KMS-11 (cell line): ENCODE results near the gene POU6F2.

Source experiments
- H2AFZ ChIP-seq: fragments of 200-600 bp; sonication (generic); 2 replicates; pipeline ENCODE4 v1.6.1; 2016; ENCODE audit warnings: antibody characterized with exemption, mixed run types, low read depth
- H3K27ac ChIP-seq: fragments of 200-600 bp; sonication (generic); 2 replicates; pipeline ENCODE4 v1.6.1; 2016; ENCODE audit warnings: mild to moderate bottlenecking, mixed run types
- H3K27me3 ChIP-seq: fragments of 200-600 bp; sonication (generic); 2 replicates; pipeline ENCODE4 v1.6.1; 2017; ENCODE audit warnings: mild to moderate bottlenecking, low read depth, mixed run types, moderate library complexity; ENCODE audit not compliant: insufficient read depth
- H3K36me3 ChIP-seq: fragments of 200-600 bp; sonication (generic); 2 replicates; pipeline ENCODE4 v1.6.1; 2017; ENCODE audit warnings: mild to moderate bottlenecking, mixed run types; ENCODE audit not compliant: insufficient read depth
- H3K4me1 ChIP-seq: fragments of 200-600 bp; sonication (generic); 2 replicates; pipeline ENCODE4 v1.6.1; 2016; ENCODE audit warnings: mild to moderate bottlenecking, low read depth, mixed run types; ENCODE audit not compliant: poor library complexity, severe bottlenecking
- H3K4me2 ChIP-seq: fragments of 200-600 bp; sonication (generic); 2 replicates; pipeline ENCODE4 v1.7.0; 2016; ENCODE audit warnings: mild to moderate bottlenecking, mixed run types
- H3K4me3 ChIP-seq: fragments of 200-600 bp; sonication (generic); IDR thresholded peaks from 2 replicates; pipeline ENCODE4 v1.6.1; 2017; ENCODE audit warnings: low read depth, low read length, mixed read lengths; ENCODE audit not compliant: insufficient read depth
- H3K79me2 ChIP-seq: fragments of 200-600 bp; sonication (generic); 2 replicates; pipeline ENCODE4 v1.6.1; 2016; ENCODE audit warnings: low read depth, mixed run types; ENCODE audit not compliant: insufficient read depth
- H3K9ac ChIP-seq: fragments of 200-600 bp; sonication (generic); 2 replicates; pipeline ENCODE4 v1.6.1; 2016; ENCODE audit warnings: mild to moderate bottlenecking, mixed run types
- H4K20me1 ChIP-seq: fragments of 200-600 bp; sonication (generic); 2 replicates; pipeline ENCODE4 v1.6.1; 2016; ENCODE audit warnings: mild to moderate bottlenecking, mixed run types; ENCODE audit not compliant: insufficient read depth
- TF ChIP-seq, protein P1 (sequence below): fragments of 200-600 bp; sonication (generic); conservative IDR thresholded peaks from 2 replicates; pipeline ENCODE4 v1.6.1; 2017; ENCODE audit warnings: low read depth, mild to moderate bottlenecking, antibody characterized with exemption, low read length, moderate library complexity, mixed read lengths

POU6F2 gene

DNA sequence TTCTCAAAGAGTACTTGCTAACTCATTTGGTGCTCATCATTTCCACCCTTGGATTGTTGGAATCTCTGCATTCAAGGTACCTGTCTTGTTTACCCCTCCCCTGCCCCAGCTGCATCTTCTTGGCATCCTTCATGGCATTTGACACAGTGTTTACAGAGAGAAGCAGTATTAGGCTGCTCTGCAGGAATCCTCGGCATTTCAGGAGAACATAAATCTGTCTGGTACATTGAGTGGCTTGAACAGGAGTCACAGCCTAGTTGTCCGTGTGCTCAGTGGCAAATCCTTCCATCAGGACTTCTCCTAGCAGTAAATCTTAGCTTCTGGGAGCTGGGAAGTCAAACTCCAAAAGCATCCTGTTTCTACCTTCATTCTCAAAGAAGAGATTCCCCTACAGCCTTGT, 451.7 kb downstream of the POU6F2 start:
- no peak overlapping the region for H2AFZ ChIP-seq
- H3K27me3 ChIP-seq: no peaks in the 10 kb centered on the region
- no peak overlapping the region for H3K4me2 ChIP-seq
- no peak overlapping the region for H3K9ac ChIP-seq
- no peaks in the 10 kb centered on the region for H3K79me2 ChIP-seq
- H3K27ac ChIP-seq: no peak overlapping the region
- H3K4me3 ChIP-seq: no peak overlapping the region
- TF ChIP-seq, protein P1, sequence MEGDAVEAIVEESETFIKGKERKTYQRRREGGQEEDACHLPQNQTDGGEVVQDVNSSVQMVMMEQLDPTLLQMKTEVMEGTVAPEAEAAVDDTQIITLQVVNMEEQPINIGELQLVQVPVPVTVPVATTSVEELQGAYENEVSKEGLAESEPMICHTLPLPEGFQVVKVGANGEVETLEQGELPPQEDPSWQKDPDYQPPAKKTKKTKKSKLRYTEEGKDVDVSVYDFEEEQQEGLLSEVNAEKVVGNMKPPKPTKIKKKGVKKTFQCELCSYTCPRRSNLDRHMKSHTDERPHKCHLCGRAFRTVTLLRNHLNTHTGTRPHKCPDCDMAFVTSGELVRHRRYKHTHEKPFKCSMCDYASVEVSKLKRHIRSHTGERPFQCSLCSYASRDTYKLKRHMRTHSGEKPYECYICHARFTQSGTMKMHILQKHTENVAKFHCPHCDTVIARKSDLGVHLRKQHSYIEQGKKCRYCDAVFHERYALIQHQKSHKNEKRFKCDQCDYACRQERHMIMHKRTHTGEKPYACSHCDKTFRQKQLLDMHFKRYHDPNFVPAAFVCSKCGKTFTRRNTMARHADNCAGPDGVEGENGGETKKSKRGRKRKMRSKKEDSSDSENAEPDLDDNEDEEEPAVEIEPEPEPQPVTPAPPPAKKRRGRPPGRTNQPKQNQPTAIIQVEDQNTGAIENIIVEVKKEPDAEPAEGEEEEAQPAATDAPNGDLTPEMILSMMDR: no peak
- H4K20me1 ChIP-seq: no peaks in the 10 kb centered on the region
- H3K4me1 ChIP-seq: no peaks in the 10 kb centered on the region
- no peaks in the 10 kb centered on the region for H3K36me3 ChIP-seq

GRCh38 chr7:39430441-39430840, 452.7 kb downstream of the POU6F2 start:
- Histone ChIP-seq H3K4me2 (no peak overlapping the region), H3K36me3 (no peaks in the 10 kb centered on the region), H3K27ac (no peak overlapping the region), H3K27me3 (no peaks in the 10 kb centered on the region), H3K79me2 (no peaks in the 10 kb centered on the region), H4K20me1 (no peaks in the 10 kb centered on the region), H2AFZ (no peak overlapping the region), H3K4me3 (no peak overlapping the region), H3K9ac (no peak overlapping the region), H3K4me1 (no peaks in the 10 kb centered on the region)
- TF ChIP-seq, protein P1: no peak

DNA sequence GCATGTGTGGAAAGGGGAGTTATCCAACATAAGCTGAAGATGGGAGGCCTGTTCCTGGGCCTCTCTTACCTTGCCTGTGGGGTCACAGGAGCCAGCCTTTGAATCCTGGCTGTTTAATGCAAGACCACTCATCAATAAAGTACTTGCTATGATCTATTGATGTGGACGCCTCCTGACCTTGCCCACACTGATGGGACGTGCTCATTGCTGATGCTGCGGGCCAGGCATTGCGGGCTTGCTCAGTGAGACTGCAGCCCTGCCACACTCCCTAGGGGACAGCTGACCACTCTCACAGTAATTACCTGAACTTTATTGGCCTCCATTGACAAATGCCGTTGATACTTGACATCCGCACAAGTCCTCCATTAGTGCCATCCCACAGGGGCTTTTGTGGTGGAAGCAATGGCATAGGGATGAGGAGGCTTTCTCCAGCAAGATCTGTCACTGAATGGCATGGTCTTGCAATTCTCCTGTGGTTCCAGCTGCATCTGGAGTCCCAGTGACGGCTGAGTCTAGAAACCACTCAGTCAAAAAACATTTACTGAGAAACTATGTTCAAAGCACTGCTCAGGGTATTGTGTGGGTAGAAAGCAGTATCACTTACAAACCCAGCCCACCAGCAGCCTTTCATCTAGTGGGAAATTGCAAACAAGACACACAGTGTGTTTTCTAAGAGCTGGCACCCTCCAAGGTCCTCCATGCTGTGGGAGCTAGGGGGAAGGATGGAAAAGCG, 453.4 kb downstream of the POU6F2 start:
- TF ChIP-seq, protein P1: no peak
- Histone ChIP-seq H3K27me3 (no peaks in the 10 kb centered on the region), H3K27ac (no peak overlapping the region), H4K20me1 (no peaks in the 10 kb centered on the region), H3K9ac (no peak overlapping the region), H3K4me3 (no peak overlapping the region), H2AFZ (no peak overlapping the region), H3K4me2 (no peak overlapping the region), H3K79me2 (no peaks in the 10 kb centered on the region), H3K4me1 (no peaks in the 10 kb centered on the region), H3K36me3 (no peaks in the 10 kb centered on the region)

DNA sequence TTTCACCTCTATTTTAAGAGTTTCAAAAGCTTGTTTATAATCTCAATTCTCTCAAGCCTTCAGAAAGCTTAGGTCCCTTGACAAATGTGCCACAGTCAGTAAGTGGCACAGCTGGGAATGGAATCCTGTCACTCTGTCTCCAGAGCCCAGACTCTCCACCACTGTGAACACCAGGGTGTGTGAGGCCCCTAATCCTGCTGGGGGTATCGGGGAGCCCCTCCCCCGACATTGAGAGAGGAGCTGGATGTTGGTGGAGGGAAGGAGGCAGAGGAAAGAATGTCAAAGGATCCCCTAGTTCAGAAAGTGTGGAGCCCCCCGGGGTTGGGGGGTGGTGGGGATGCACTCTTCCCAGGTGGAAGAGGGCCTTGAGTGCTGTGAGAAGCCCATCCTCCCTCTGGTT, 454.7 kb downstream of the POU6F2 start:
- no peak overlapping the region for H3K4me2 ChIP-seq
- H3K27me3 ChIP-seq: no peaks in the 10 kb centered on the region
- no peak overlapping the region for H3K27ac ChIP-seq
- TF ChIP-seq, protein P1: no peak
- no peaks in the 10 kb centered on the region for H3K4me1 ChIP-seq
- no peaks in the 10 kb centered on the region for H3K36me3 ChIP-seq
- H4K20me1 ChIP-seq: no peaks in the 10 kb centered on the region
- H3K79me2 ChIP-seq: no peaks in the 10 kb centered on the region
- no peak overlapping the region for H3K9ac ChIP-seq
- no peak overlapping the region for H3K4me3 ChIP-seq
- no peak overlapping the region for H2AFZ ChIP-seq
